HEK293 (cell line): ENCODE data around the gene SHOX.

Experiments used
- CTCF ChIA-PET: fragments of 350-600 bp; formaldehyde crosslinking; extraction: SDS; loops from one replicate; lab custom pipeline; 2021; ENCODE audit warnings: antibody characterized with exemption; lab: Yijun Ruan, JAX
- POLR2A ChIA-PET: fragments of 300-600 bp; formaldehyde crosslinking; extraction: SDS; loops from one replicate; lab custom pipeline; 2020; ENCODE audit warnings: antibody characterized with exemption, inconsistent platforms; lab: Yijun Ruan, JAX
- H3K27ac ChIP-seq: fragments of 200-500 bp; sonication (Bioruptor generic); 2 replicates; pipeline ENCODE4 v1.5.1; 2014; ENCODE audit warnings: low read depth, low read length, control low read depth, inconsistent platforms; ENCODE audit errors: extremely low read depth
- H3K36me3 ChIP-seq, 2 experiments: fragments of 200-500 bp in 1 of 2; sonication (Bioruptor generic) in 1 of 2; 1 replicate in 1 of 2; 2 replicates in 1 of 2; pipeline ENCODE4 v1.5.1; 2014 to 2017; ENCODE audit warnings: inconsistent platforms in 2 of 2, low read length in 2 of 2; ENCODE audit not compliant: control insufficient read depth in 2 of 2, insufficient read depth in 1 of 2
- H3K4me1 ChIP-seq: fragments of 200-500 bp; sonication (Bioruptor generic); 2 replicates; pipeline ENCODE4 v1.5.1; 2014; ENCODE audit warnings: mild to moderate bottlenecking, low read length, inconsistent platforms; ENCODE audit not compliant: control insufficient read depth, insufficient read depth
- H3K4me3 ChIP-seq: 2 replicates; pipeline ENCODE4 v1.5.1; 2011; ENCODE audit warnings: low read depth, mild to moderate bottlenecking, control low read depth, low read length, moderate library complexity
- H3K9me3 ChIP-seq: fragments of 200-500 bp; sonication (Bioruptor generic); 2 replicates; pipeline ENCODE4 v1.5.1; 2014; ENCODE audit warnings: low read depth, low read length, inconsistent platforms; ENCODE audit not compliant: control insufficient read depth, insufficient read depth
- ELK4 ChIP-seq: IDR thresholded peaks from 2 replicates; pipeline ENCODE4 v1.6.1; 2011; ENCODE audit warnings: mild to moderate bottlenecking, low read depth, low read length, borderline replicate concordance
- GLIS1 ChIP-seq: fragments of 450-650 bp; formaldehyde crosslinking; IDR thresholded peaks from 2 replicates; pipeline ENCODE4 v1.5.1; 2016; ENCODE audit warnings: missing biosample characterization, missing genetic modification characterization
- GLIS2 ChIP-seq: fragments of 450-650 bp; formaldehyde crosslinking; IDR thresholded peaks from 2 replicates; pipeline ENCODE4 v1.5.1; 2016; ENCODE audit warnings: missing biosample characterization, missing genetic modification characterization
- KLF17 ChIP-seq: fragments of 450-650 bp; formaldehyde crosslinking; IDR thresholded peaks from 2 replicates; pipeline ENCODE4 v1.5.1; 2016; ENCODE audit warnings: missing biosample characterization, missing genetic modification characterization
- MYNN ChIP-seq: fragments of 450-650 bp; formaldehyde crosslinking; IDR thresholded peaks from 2 replicates; pipeline ENCODE4 v1.5.1; 2016; ENCODE audit warnings: missing biosample characterization, missing genetic modification characterization, borderline replicate concordance
- MZF1 ChIP-seq: fragments of 450-650 bp; formaldehyde crosslinking; IDR thresholded peaks from 2 replicates; pipeline ENCODE4 v1.5.1; 2017; ENCODE audit warnings: missing biosample characterization, missing genetic modification characterization, borderline replicate concordance
- OSR2 ChIP-seq: fragments of 450-650 bp; formaldehyde crosslinking; IDR thresholded peaks from 2 replicates; pipeline ENCODE4 v1.5.1; 2016; ENCODE audit warnings: missing biosample characterization, missing genetic modification characterization
- SP7 ChIP-seq: fragments of 450-650 bp; formaldehyde crosslinking; IDR thresholded peaks from 2 replicates; pipeline ENCODE4 v1.5.1; 2016; ENCODE audit warnings: missing biosample characterization, missing genetic modification characterization
- YY1 ChIP-seq: fragments of 450-650 bp; formaldehyde crosslinking; IDR thresholded peaks from 2 replicates; pipeline ENCODE4 v1.5.1; 2018; ENCODE audit warnings: missing biosample characterization, missing genetic modification characterization
- YY2 ChIP-seq: fragments of 450-650 bp; formaldehyde crosslinking; IDR thresholded peaks from 2 replicates; pipeline ENCODE4 v1.5.1; 2016; ENCODE audit warnings: missing biosample characterization, missing genetic modification characterization
- ZBTB48 ChIP-seq: fragments of 450-650 bp; formaldehyde crosslinking; IDR thresholded peaks from 2 replicates; pipeline ENCODE4 v1.5.1; 2016; ENCODE audit warnings: missing biosample characterization, missing genetic modification characterization
- ZBTB6 ChIP-seq: fragments of 450-650 bp; formaldehyde crosslinking; IDR thresholded peaks from 2 replicates; pipeline ENCODE4 v1.5.1; 2017; ENCODE audit warnings: missing biosample characterization, missing genetic modification characterization
- ZFHX2 ChIP-seq: fragments of 450-650 bp; formaldehyde crosslinking; conservative IDR thresholded peaks from 2 replicates; pipeline ENCODE4 v1.5.1; 2016; ENCODE audit warnings: missing biosample characterization, missing genetic modification characterization
- ZNF121 ChIP-seq: fragments of 450-650 bp; formaldehyde crosslinking; IDR thresholded peaks from 2 replicates; pipeline ENCODE4 v1.5.1; 2016; ENCODE audit warnings: missing biosample characterization, missing genetic modification characterization
- ZNF184 ChIP-seq: fragments of 450-650 bp; IDR thresholded peaks from 2 replicates; pipeline ENCODE4 v1.5.1; 2018; ENCODE audit warnings: missing biosample characterization, mild to moderate bottlenecking, missing genetic modification characterization
- ZNF274 ChIP-seq, 2 experiments: fragments of 200-500 bp in 1 of 2; fragments of 450-650 bp in 1 of 2; sonication (Bioruptor generic) in 1 of 2; formaldehyde crosslinking in 1 of 2; IDR thresholded peaks; 2 replicates each; pipeline versions ENCODE4 v1.5.1 to v1.6.1; 2014 to 2016; ENCODE audit warnings: borderline replicate concordance in 1 of 2, inconsistent platforms in 1 of 2, low read length in 1 of 2, missing biosample characterization in 1 of 2, missing genetic modification characterization in 1 of 2
- ZNF302 ChIP-seq: fragments of 450-650 bp; formaldehyde crosslinking; IDR thresholded peaks from 2 replicates; pipeline ENCODE4 v1.5.1; 2016; ENCODE audit warnings: missing biosample characterization, missing genetic modification characterization, low read depth
- ZNF335 ChIP-seq: fragments of 450-650 bp; formaldehyde crosslinking; conservative IDR thresholded peaks from 2 replicates; pipeline ENCODE4 v1.5.1; 2016; ENCODE audit warnings: missing biosample characterization, missing genetic modification characterization
- ZNF501 ChIP-seq: fragments of 450-650 bp; formaldehyde crosslinking; IDR thresholded peaks from 2 replicates; pipeline ENCODE4 v1.5.1; 2016; ENCODE audit warnings: missing biosample characterization, missing genetic modification characterization
- ZNF558 ChIP-seq: fragments of 450-650 bp; formaldehyde crosslinking; IDR thresholded peaks from 2 replicates; pipeline ENCODE4 v1.5.1; 2016; ENCODE audit warnings: missing biosample characterization, missing genetic modification characterization
- ZNF585B ChIP-seq: fragments of 450-650 bp; formaldehyde crosslinking; IDR thresholded peaks from 2 replicates; pipeline ENCODE4 v1.5.1; 2016; ENCODE audit warnings: missing biosample characterization, missing genetic modification characterization
- ZNF645 ChIP-seq: fragments of 450-650 bp; formaldehyde crosslinking; IDR thresholded peaks from 2 replicates; pipeline ENCODE4; 2016; ENCODE audit warnings: missing biosample characterization, missing genetic modification characterization
- ZNF692 ChIP-seq: fragments of 450-650 bp; formaldehyde crosslinking; IDR thresholded peaks from 2 replicates; pipeline ENCODE4 v1.5.1; 2016; ENCODE audit warnings: missing biosample characterization, missing genetic modification characterization
- ZNF785 ChIP-seq: fragments of 450-650 bp; formaldehyde crosslinking; IDR thresholded peaks from 2 replicates; pipeline ENCODE4 v1.5.1; 2016; ENCODE audit warnings: missing biosample characterization, missing genetic modification characterization
- ZNF792 ChIP-seq: fragments of 450-650 bp; formaldehyde crosslinking; IDR thresholded peaks from 2 replicates; pipeline ENCODE4 v1.5.1; 2016; ENCODE audit warnings: missing biosample characterization, missing genetic modification characterization
- ZSCAN16 ChIP-seq: fragments of 450-650 bp; formaldehyde crosslinking; IDR thresholded peaks from 2 replicates; pipeline ENCODE4 v1.5.1; 2016; ENCODE audit warnings: missing biosample characterization, missing genetic modification characterization
- ZSCAN30 ChIP-seq: fragments of 450-650 bp; IDR thresholded peaks from 2 replicates; pipeline ENCODE4 v1.5.1; 2018; ENCODE audit warnings: missing biosample characterization, mild to moderate bottlenecking, missing genetic modification characterization, moderate library complexity

SHOX gene

GRCh38 chrX:642436-643240 lies 12.0 kb downstream of the SHOX start:
- TF ChIP-seq ZSCAN30, result no peak
- TF ChIP-seq SP7, result no peak
- TF ChIP-seq ZFHX2 (tag by site-specific recombination), result no peak
- no peak for TF ChIP-seq OSR2 (tag by site-specific recombination)
- TF ChIP-seq GLIS2 (tag by site-specific recombination), result no peak
- no peak for TF ChIP-seq ZNF184 (tag by site-specific recombination)
- TF ChIP-seq ZSCAN16, result no peak
- no peak for TF ChIP-seq ZNF692 (tag by site-specific recombination)
- no peak for TF ChIP-seq ZNF785 (tag by site-specific recombination)
- no peak for TF ChIP-seq YY2
- no peak for TF ChIP-seq MZF1 (tag by site-specific recombination)
- no peak for TF ChIP-seq ZNF585B (tag by site-specific recombination)
- no peak for TF ChIP-seq MYNN
- no peak for TF ChIP-seq ELK4
- no peak for TF ChIP-seq KLF17
- TF ChIP-seq ZNF335 (tag by site-specific recombination), result no peak
- no peak for TF ChIP-seq ZNF274 (IDR thresholded peaks at IDR 0.05; ENCODE audit: low read length)
- TF ChIP-seq ZNF274 (tag by site-specific recombination; IDR thresholded peaks at IDR 0.05; ENCODE audit: borderline replicate concordance), result no peak
- no peak for TF ChIP-seq GLIS1 (tag by site-specific recombination)
- Histone ChIP-seq H3K4me1 (no peaks in the 10 kb centered on the region), H3K27ac (no peak overlapping the region), H3K36me3 (no peaks in the 10 kb centered on the region), H3K9me3 (no peaks in the 10 kb centered on the region), H3K4me3 (no peak overlapping the region)
- ChIA-PET POLR2A (no interaction called here), CTCF (no interaction called here)

GRCh38 chrX:643241-643595 lies 12.6 kb downstream of the SHOX start:
- H3K4me1 ChIP-seq, result no peaks in the 10 kb centered on the region
- POLR2A ChIA-PET, result no interaction called here
- CTCF ChIA-PET, result no interaction called here
- H3K4me3 ChIP-seq, result no peak overlapping the region
- no peak overlapping the region for H3K27ac ChIP-seq
- H3K36me3 ChIP-seq, result no peaks in the 10 kb centered on the region
- H3K9me3 ChIP-seq, result no peaks in the 10 kb centered on the region
- no peak for TF ChIP-seq OSR2 (tag by site-specific recombination)
- no peak for TF ChIP-seq MZF1 (tag by site-specific recombination)
- no peak for TF ChIP-seq ZBTB6 (tag by site-specific recombination)
- no peak for TF ChIP-seq ZNF121 (tag by site-specific recombination)
- TF ChIP-seq ZNF302 (tag by site-specific recombination), result no peak
- no peak for TF ChIP-seq ZNF792
- TF ChIP-seq ZNF645 (tag by site-specific recombination), result no peak
- TF ChIP-seq ZNF501 (tag by site-specific recombination), result no peak
- no peak for TF ChIP-seq ZBTB48 (tag by site-specific recombination)
- TF ChIP-seq ZNF558 (tag by site-specific recombination), result no peak
- TF ChIP-seq YY1, result no peak
